ENCODE measurements around the gene OR10G4. TPM values are rescaled to one million over a fixed set of nuclear protein-coding genes. Genes with fewer than 3 reads are reported as not detected.

OR10G4 gene
- total and polyA plus RNA-seq, 2 of the 8 experiments (the other 6 are each of a cell fraction or from before 2014, with no cell fraction given) = 0.14 TPM; not detected in 1

- no peak for TF ChIP-seq CHD7 (IDR thresholded peaks at IDR 0.05; ENCODE audit: insufficient replicate concordance, low read length)
- no peak for TF ChIP-seq GTF2F1 (IDR thresholded peaks at IDR 0.05; ENCODE audit: borderline replicate concordance, low read depth, low read length)
Measured at GRCh38 chr11:124052966-124053365, 40.2 kb downstream of the OR10G4 start (continued).

Data from H1 (cell line).